Keratinocyte (primary cell): Measurements from ENCODE around the gene NT5C3A. TPM values are rescaled to one million over a fixed set of nuclear protein-coding genes. Genes with fewer than 3 reads are reported as not detected.

Source experiments
- DNase-seq: peaks from one replicate; pipeline ENCODE4 v3.0.0-alpha.2; 2011; ENCODE audit warnings: low read depth, missing footprints, low spot score
- FAIRE-seq: peaks from 2 replicates; lab custom pipeline; 2011; peaks lifted over from hg19 to GRCh38; lab: Jason Lieb, UNC
- H2AFZ ChIP-seq: 2 replicates; pipeline ENCODE4 v1.6.0; 2012; ENCODE audit warnings: low read length, control low read depth, inconsistent platforms; ENCODE audit not compliant: control insufficient read depth
- H3K27ac ChIP-seq: 2 replicates; pipeline ENCODE4 v1.5.1; 2011; ENCODE audit warnings: low read length; ENCODE audit not compliant: control insufficient read depth, insufficient read depth
- H3K27me3 ChIP-seq: 3 replicates; pipeline ENCODE4 v1.6.0; 2011; ENCODE audit warnings: low read length; ENCODE audit not compliant: control insufficient read depth, insufficient read depth; ENCODE audit errors: extremely low read depth
- H3K36me3 ChIP-seq, 2 experiments: 2 replicates in 1 of 2; 3 replicates in 1 of 2; pipeline ENCODE4 v1.5.1; 2011; ENCODE audit warnings: low read length in 2 of 2, mild to moderate bottlenecking in 1 of 2; ENCODE audit not compliant: control insufficient read depth in 2 of 2, insufficient read depth in 2 of 2; ENCODE audit errors: extremely low read depth in 1 of 2
- H3K4me1 ChIP-seq: 3 replicates; pipeline ENCODE4 v1.5.1; 2011; ENCODE audit warnings: low read length; ENCODE audit not compliant: control insufficient read depth, insufficient read depth; ENCODE audit errors: extremely low read depth
- H3K4me2 ChIP-seq: 3 replicates; pipeline ENCODE4 v1.6.0; 2011; ENCODE audit warnings: low read depth, low read length; ENCODE audit not compliant: control insufficient read depth, insufficient read depth; ENCODE audit errors: extremely low read depth
- H3K4me3 ChIP-seq, 3 experiments: fragments of 200-600 bp in 1 of 3; sonication (generic) in 1 of 3; 2 replicates in 2 of 3; 3 replicates in 1 of 3; pipeline ENCODE4 v1.5.1; 2011 to 2016; ENCODE audit warnings: low read length in 3 of 3, mild to moderate bottlenecking in 3 of 3, control low read depth in 2 of 3, inconsistent platforms in 1 of 3, low read depth in 1 of 3, mixed read lengths in 1 of 3, mixed run types in 1 of 3, moderate library complexity in 1 of 3; ENCODE audit not compliant: control insufficient read depth in 2 of 3, insufficient read depth in 2 of 3; ENCODE audit errors: extremely low read depth in 1 of 3
- H3K79me2 ChIP-seq: 2 replicates; pipeline ENCODE4 v1.6.0; 2012; ENCODE audit warnings: low read length; ENCODE audit not compliant: control insufficient read depth, insufficient read depth
- H3K9ac ChIP-seq: 3 replicates; pipeline ENCODE4 v1.6.0; 2011; ENCODE audit warnings: low read length; ENCODE audit not compliant: control insufficient read depth, insufficient read depth; ENCODE audit errors: extremely low read depth
- H3K9me1 ChIP-seq: 3 replicates; pipeline ENCODE4 v1.6.0; 2011; ENCODE audit warnings: low read length; ENCODE audit not compliant: control insufficient read depth, insufficient read depth; ENCODE audit errors: extremely low read depth
- H3K9me3 ChIP-seq: 2 replicates; pipeline ENCODE4 v1.5.1; 2012; ENCODE audit warnings: low read depth, low read length; ENCODE audit not compliant: control insufficient read depth
- H4K20me1 ChIP-seq: 3 replicates; pipeline ENCODE4 v1.6.0; 2011; ENCODE audit warnings: low read length; ENCODE audit not compliant: control insufficient read depth, insufficient read depth; ENCODE audit errors: extremely low read depth
- CTCF ChIP-seq, 3 experiments: IDR thresholded peaks in 1 of 3; conservative IDR thresholded peaks in 1 of 3; optimal IDR thresholded peaks in 1 of 3; 2 replicates in 2 of 3; 3 replicates in 1 of 3; pipeline versions ENCODE3 to v1.5.1; 2011; ENCODE audit warnings: low read length in 3 of 3, mild to moderate bottlenecking in 3 of 3, moderate library complexity in 2 of 3, control low read depth in 1 of 3, inconsistent platforms in 1 of 3; ENCODE audit not compliant: insufficient read depth in 2 of 3; ENCODE audit errors: extremely low read depth in 1 of 3
- EZH2 ChIP-seq: IDR thresholded peaks from one replicate; pipeline ENCODE4 v1.6.1; 2012; ENCODE audit warnings: inconsistent platforms, mild to moderate bottlenecking, low read length, moderate library complexity
- dilution Hi-C: fragments of 300-500 bp; cut with MboI; formaldehyde crosslinking; loops from one replicate; pipeline ENCODE4 v1.7.0; 2020; ENCODE audit warnings: low sequenced_read_pairs; ENCODE audit not compliant: extremely low pct_ligation_motif_present
- polyA plus RNA-seq, 5 experiments: library from polyadenylated mRNA; depleted of rRNA in 3 of 5; stranded (reverse) in 3 of 5; stranded (forward) in 1 of 5; unstranded in 1 of 5; fragments of >200 nt; gene quantifications; 1 replicate in 1 of 5; 2 replicates in 3 of 5; 3 replicates in 1 of 5; pipeline versions ENCODE4 v1.2.1 to v1.2.3, GENCODE V29; 2011 to 2012; ENCODE audit warnings: missing spikeins in 2 of 5, low read depth in 1 of 5, low replicate concordance in 1 of 5

Gene NT5C3A
- polyA plus RNA-seq, 1 donor (not counting 4 experiments of a cell fraction or from before 2014, with no cell fraction given): 30.5 TPM

GRCh38 chr7:33039257-33039902 lies 23.2 kb downstream of the NT5C3A start:
- Histone ChIP-seq H3K4me1 (peaks cover 12% of the 10 kb centered on the region), H3K27ac (peak overlapping the region; percentile 58), H3K79me2 (peaks cover 71% of the 10 kb centered on the region), H3K9me3 (no peaks in the 10 kb centered on the region), H3K9me1 (no peaks in the 10 kb centered on the region), H3K9ac (peak overlapping the region; percentile 66), H2AFZ (no peak overlapping the region), H4K20me1 (no peaks in the 10 kb centered on the region), H3K36me3 (no peaks in the 10 kb centered on the region), H3K4me3 (peak overlapping the region; percentile 13 to 83 (median 66)), H3K4me2 (peak overlapping the region; percentile 72), H3K27me3 (no peaks in the 10 kb centered on the region)
- no peak for DNase-seq
- TF ChIP-seq EZH2 (no peak), CTCF (optimal IDR thresholded peaks at IDR 0.05 in 1 of 3, IDR thresholded peaks at IDR 0.05 in 1 of 3, conservative IDR thresholded peaks at IDR 0.05 in 1 of 3; ENCODE audit: extremely low read depth in 1 of 3, insufficient read depth in 2 of 3, low read length in 3 of 3) (no peak)
- dilution Hi-C loops: no loop called here
- FAIRE-seq: peak; percentile 5

GRCh38 chr7:33038639-33039038 lies 23.9 kb downstream of the NT5C3A start:
- peak overlapping the region; percentile 72 for H3K4me2 ChIP-seq
- no peaks in the 10 kb centered on the region for H3K9me1 ChIP-seq
- H3K9ac ChIP-seq: no peak overlapping the region
- no peaks in the 10 kb centered on the region for H3K36me3 ChIP-seq
- no peak overlapping the region for H2AFZ ChIP-seq
- DNase-seq (no peak), FAIRE-seq (no peak)
- H3K79me2 ChIP-seq: peaks cover 69% of the 10 kb centered on the region
- no peaks in the 10 kb centered on the region for H4K20me1 ChIP-seq
- H3K27me3 ChIP-seq: no peaks in the 10 kb centered on the region
- H3K4me3 ChIP-seq: no peak overlapping the region
- H3K9me3 ChIP-seq: no peaks in the 10 kb centered on the region
- dilution Hi-C loops: no loop called here
- no peak overlapping the region for H3K27ac ChIP-seq
- peaks cover 11% of the 10 kb centered on the region for H3K4me1 ChIP-seq
- no peak for TF ChIP-seq EZH2
- no peak for TF ChIP-seq CTCF (optimal IDR thresholded peaks at IDR 0.05 in 1 of 3, IDR thresholded peaks at IDR 0.05 in 1 of 3, conservative IDR thresholded peaks at IDR 0.05 in 1 of 3; ENCODE audit: extremely low read depth in 1 of 3, insufficient read depth in 2 of 3, low read length in 3 of 3)
